RWPE1 (cell line): ENCODE data around the gene STK26.
"Not testable (repeated sequence)": the region's sequence is repeated elsewhere in the genome, so short reads cannot be mapped to it uniquely, and the experiment has no call there.

Source experiments
- CTCF ChIA-PET: fragments of 350-600 bp; sonication (Branson Sonifier 250); formaldehyde crosslinking; extraction: SDS; loops from one replicate; lab custom pipeline; 2021; lab: Yijun Ruan, JAX
- POLR2A ChIA-PET: fragments of 400-600 bp; formaldehyde crosslinking; extraction: SDS; loops from one replicate; lab custom pipeline; 2020; ENCODE audit warnings: antibody characterized with exemption; ENCODE audit not compliant: low non-redundant PET; lab: Yijun Ruan, JAX
- DNase-seq: peaks from one replicate; pipeline ENCODE4 v3.0.0; 2012; ENCODE audit warnings: low spot score
- H3K27ac ChIP-seq: fragments of 450-650 bp; 2 replicates; pipeline ENCODE4 v1.5.1; 2017
- TF ChIP-seq, protein P1 (sequence below): fragments of 450-650 bp; conservative IDR thresholded peaks from 2 replicates; pipeline ENCODE4 v1.5.1; 2017; ENCODE audit warnings: low read depth, mild to moderate bottlenecking

Gene STK26

DNA sequence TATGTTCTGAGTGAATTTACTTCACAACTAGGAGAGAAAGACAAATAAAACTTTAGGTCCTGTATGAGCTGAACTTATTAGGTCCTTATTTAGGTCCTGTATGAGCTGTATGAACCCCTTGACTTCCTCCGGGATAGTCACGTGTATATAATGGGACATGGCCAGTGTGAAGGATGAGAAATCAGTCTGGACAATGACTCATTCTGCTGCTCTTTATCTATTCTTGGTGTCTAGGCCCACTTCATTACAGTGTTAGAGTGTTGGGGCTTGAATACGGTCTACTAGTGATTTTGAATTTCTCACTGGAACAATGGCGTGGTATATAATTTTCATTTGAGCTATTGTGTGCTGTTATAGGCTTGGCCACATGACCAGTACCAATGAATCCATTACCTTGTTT lies 21.9 kb downstream of the STK26 start:
- ChIA-PET POLR2A (no interaction called here), CTCF (no interaction called here)
- TF ChIP-seq, protein P1, sequence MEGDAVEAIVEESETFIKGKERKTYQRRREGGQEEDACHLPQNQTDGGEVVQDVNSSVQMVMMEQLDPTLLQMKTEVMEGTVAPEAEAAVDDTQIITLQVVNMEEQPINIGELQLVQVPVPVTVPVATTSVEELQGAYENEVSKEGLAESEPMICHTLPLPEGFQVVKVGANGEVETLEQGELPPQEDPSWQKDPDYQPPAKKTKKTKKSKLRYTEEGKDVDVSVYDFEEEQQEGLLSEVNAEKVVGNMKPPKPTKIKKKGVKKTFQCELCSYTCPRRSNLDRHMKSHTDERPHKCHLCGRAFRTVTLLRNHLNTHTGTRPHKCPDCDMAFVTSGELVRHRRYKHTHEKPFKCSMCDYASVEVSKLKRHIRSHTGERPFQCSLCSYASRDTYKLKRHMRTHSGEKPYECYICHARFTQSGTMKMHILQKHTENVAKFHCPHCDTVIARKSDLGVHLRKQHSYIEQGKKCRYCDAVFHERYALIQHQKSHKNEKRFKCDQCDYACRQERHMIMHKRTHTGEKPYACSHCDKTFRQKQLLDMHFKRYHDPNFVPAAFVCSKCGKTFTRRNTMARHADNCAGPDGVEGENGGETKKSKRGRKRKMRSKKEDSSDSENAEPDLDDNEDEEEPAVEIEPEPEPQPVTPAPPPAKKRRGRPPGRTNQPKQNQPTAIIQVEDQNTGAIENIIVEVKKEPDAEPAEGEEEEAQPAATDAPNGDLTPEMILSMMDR: no peak
- DNase-seq: no peak
- no peak overlapping the region for H3K27ac ChIP-seq

DNA sequence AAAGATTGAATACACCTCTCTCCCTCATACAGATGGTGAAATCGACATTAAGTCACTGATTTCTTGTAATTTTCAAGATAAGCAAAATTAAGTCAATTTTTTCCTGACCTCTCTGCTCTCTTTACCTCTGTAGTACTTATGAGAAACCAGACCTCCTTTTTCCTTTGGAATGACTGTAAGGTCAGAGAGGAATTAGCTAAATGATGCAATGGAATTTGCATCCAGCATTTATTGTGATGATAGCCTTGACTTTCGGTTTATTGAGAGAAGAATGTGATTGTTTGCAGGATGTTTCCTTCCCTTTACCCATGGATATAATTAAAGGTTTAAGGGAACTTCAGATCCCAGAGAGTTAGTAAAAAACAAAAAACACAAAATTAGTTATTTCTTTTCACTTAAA lies 22.4 kb downstream of the STK26 start:
- H3K27ac ChIP-seq: no peak overlapping the region
- DNase-seq: no peak
- ChIA-PET CTCF (interaction anchor here (0.6 kb wide), 1 partner anchor 147 kb away, joined by 3 read pairs; no protein-coding TSS in a partner anchor), POLR2A (no interaction called here)
- TF ChIP-seq, protein P1: no peak

DNA sequence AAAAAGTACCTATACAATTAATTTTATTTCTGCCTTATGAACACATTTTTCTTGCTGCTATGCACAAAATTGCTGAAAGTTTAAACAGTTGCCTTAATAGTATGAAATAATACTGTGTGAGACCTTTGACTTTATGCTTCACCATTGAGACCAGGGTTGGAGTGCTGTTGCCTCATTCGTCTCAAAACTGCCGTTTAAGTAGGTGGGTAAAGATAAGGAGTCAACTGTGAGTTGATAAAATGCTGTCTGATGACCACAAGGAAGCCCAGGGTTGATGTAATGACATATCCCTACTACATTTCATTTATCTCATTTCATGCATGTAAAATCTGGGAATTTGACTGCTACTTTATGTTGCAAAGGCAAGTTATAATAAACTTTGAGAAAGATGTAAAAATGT lies 23.4 kb downstream of the STK26 start:
- TF ChIP-seq, protein P1: no peak
- ChIA-PET CTCF (no interaction called here), POLR2A (no interaction called here)
- no peak for DNase-seq
- H3K27ac ChIP-seq: no peak overlapping the region

DNA sequence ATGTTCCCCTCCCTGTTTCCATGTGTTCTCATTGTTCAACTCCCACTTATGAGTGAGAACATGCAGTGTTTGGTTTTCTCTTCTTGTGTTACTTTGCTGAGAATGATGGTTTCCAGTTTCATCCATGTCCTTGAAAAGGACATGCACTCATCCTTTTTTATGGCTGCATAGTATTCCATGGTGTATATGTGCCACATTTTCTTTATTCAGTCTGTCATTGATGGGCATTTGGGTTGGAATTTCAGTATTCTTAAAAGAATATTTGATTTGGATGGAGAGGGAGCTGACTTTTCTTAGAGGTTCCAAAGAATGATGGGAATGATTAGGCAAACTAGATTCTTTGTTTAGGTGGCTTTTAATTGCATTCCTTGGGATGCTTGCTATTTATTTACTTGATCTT lies 28.7 kb downstream of the STK26 start:
- H3K27ac ChIP-seq, POLR2A ChIA-PET, DNase-seq, CTCF ChIA-PET: not testable (repeated sequence)

DNA sequence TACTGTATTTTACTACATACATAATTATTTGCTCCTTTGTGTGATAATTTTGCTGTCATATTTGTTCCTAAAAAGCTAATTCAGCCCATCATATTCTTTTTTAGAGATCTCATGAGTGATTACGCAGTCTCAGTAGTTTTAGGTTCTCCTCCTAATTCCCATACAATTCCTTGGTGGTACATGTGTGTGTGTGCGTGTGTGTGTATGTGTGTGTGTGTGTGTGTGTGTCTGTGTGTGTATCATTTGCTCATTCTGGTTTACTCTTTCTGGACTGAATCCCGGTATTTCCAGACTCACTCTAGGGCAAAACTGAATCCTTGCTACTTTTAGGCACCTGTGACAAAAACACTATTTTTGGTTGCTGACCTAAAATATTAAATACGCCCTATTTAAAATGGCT lies 34.9 kb downstream of the STK26 start:
- ChIA-PET POLR2A (no interaction called here), CTCF (interaction anchor here (0.6 kb wide), 1 partner anchor 88 kb away, joined by 5 read pairs; no protein-coding TSS in a partner anchor)
- TF ChIP-seq, protein P1: no peak
- DNase-seq: no peak
- no peak overlapping the region for H3K27ac ChIP-seq

DNA sequence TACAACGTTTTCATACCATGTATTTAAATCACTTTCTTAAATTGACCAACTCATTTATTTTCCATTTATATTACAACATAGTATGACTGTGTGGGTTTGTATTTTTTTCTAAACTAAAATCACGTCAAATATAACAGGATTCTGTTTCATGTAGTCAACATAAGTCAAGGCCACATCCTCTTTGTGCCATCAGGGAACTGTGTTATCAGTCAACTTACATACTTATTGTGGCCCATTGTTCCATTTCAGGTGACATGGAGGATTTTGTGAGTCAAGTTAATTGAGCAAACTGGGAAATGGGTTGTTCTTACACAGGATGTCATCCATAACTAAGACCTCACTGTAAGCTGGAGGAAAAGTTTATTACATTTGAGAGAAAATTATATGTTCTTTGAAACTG lies 35.9 kb downstream of the STK26 start:
- POLR2A ChIA-PET: no interaction called here
- TF ChIP-seq, protein P1: no peak
- H3K27ac ChIP-seq: no peak overlapping the region

DNA sequence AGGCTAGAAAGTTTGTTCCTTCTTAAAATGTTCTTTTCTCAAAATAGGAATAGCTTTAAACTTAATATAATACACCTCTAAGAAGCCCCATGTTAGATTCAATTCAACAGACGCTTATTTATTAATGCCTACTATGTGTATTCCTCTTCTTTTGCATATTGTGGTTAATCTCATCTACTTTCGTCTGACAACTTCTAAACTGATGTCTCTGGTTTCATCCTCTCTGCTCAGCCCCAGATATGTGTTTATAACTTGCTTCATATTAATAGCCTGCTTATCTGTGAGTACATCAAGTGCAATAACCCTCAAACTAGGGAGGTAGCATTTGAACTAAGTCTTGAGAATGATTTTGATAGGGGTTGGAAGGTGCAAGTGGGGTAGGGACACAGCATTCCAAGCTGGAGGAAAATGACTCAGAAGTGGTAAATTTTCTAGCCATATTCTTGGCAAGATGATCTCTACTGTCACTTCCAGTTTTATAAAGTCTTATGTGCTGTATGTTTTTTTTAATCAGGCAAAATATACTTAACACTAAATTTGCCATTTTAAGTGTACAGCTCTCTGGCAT lies 37.0 kb downstream of the STK26 start:
- ChIA-PET CTCF (interaction anchor here (0.6 kb wide), 1 partner anchor 1456 kb away, joined by 5 read pairs; no protein-coding TSS in a partner anchor), POLR2A (no interaction called here)
- H3K27ac ChIP-seq: no peak overlapping the region
- no peak for DNase-seq
- TF ChIP-seq, protein P1: no peak

More for the DNA sequence above, 35.9 kb downstream of the STK26 start:
- no peak for DNase-seq
- CTCF ChIA-PET: no interaction called here
